Mucosa of rectum (tissue), 2 donors: ENCODE data around the gene TGIF1.

Experiments used
- H3K27ac ChIP-seq, 2 donors: one replicate each; pipeline ENCODE4 v1.7.0; 2013; ENCODE audit warnings: inconsistent platforms in 2 of 2, low read depth in 2 of 2, low read length in 2 of 2
- H3K27me3 ChIP-seq, 2 donors: one replicate each; pipeline ENCODE4 v1.7.0; 2013; ENCODE audit warnings: low read length in 2 of 2; ENCODE audit not compliant: control insufficient read depth in 2 of 2, insufficient read depth in 2 of 2
- H3K36me3 ChIP-seq, 2 donors: one replicate each; pipeline ENCODE4 v1.7.0; 2013; ENCODE audit warnings: low read length in 2 of 2; ENCODE audit not compliant: control insufficient read depth in 2 of 2, insufficient read depth in 2 of 2
- H3K4me1 ChIP-seq, 2 donors: one replicate each; pipeline ENCODE4 v1.7.0; 2013; ENCODE audit warnings: low read length in 2 of 2, mild to moderate bottlenecking in 1 of 2; ENCODE audit not compliant: control insufficient read depth in 2 of 2, insufficient read depth in 2 of 2
- H3K4me3 ChIP-seq, 2 donors: one replicate each; pipeline ENCODE4 v1.7.0; 2013; ENCODE audit warnings: low read length in 2 of 2
- H3K9ac ChIP-seq, 2 donors: one replicate each; pipeline ENCODE4 v1.7.0; 2013; ENCODE audit warnings: low read length in 2 of 2, low read depth in 1 of 2, mild to moderate bottlenecking in 1 of 2
- H3K9me3 ChIP-seq, 2 donors: one replicate each; pipeline ENCODE4 v1.7.0; 2013; ENCODE audit warnings: low read length in 2 of 2; ENCODE audit not compliant: control insufficient read depth in 2 of 2
- donor health status: healthy.
- donor health status: Normal muscosa, but diverticular disease.

The TGIF1 gene

GRCh38 chr18:3448838-3449511 is 997 bp upstream of the TGIF1 start:
- H3K27ac ChIP-seq, result peak overlapping the region; percentile 93 to 99
- H3K9ac ChIP-seq, result peak overlapping the region; percentile 91 to 100
- H3K4me1 ChIP-seq, result peaks cover 9 to 23% of the 10 kb centered on the region in 2 donors
- H3K4me3 ChIP-seq, result peak overlapping the region; percentile 87 to 88
- no peaks in the 10 kb centered on the region for H3K9me3 ChIP-seq
- H3K36me3 ChIP-seq, result no peaks in the 10 kb centered on the region
- H3K27me3 ChIP-seq, result no peaks in the 10 kb centered on the region

GRCh38 chr18:3449512-3450011 is 410 bp upstream of the TGIF1 start:
- Histone ChIP-seq H3K36me3 (no peaks in the 10 kb centered on the region), H3K27me3 (no peaks in the 10 kb centered on the region), H3K4me1 (peaks cover 11 to 23% of the 10 kb centered on the region in 2 donors), H3K27ac (peak overlapping the region; percentile 93 to 99), H3K4me3 (peak overlapping the region; percentile 87 to 88), H3K9me3 (no peaks in the 10 kb centered on the region), H3K9ac (peak overlapping the region; percentile 85 to 100)

- Histone ChIP-seq H3K36me3 (no peaks in the 10 kb centered on the region), H3K4me1 (peaks cover 21 to 35% of the 10 kb centered on the region in 2 donors), H3K27me3 (no peaks in the 10 kb centered on the region), H3K4me3 (peak overlapping the region; percentile 88 to 96), H3K27ac (peak overlapping the region; percentile 93 to 99), H3K9me3 (no peaks in the 10 kb centered on the region), H3K9ac (peak overlapping the region; percentile 100)
These were observed 819 bp downstream of the TGIF1 start for GRCh38 chr18:3450799-3451182.

GRCh38 chr18:3451183-3451988 is 1.4 kb downstream of the TGIF1 start:
- peak overlapping the region; percentile 88 to 96 for H3K4me3 ChIP-seq
- H3K36me3 ChIP-seq, result no peaks in the 10 kb centered on the region
- H3K4me1 ChIP-seq, result peaks cover 26 to 40% of the 10 kb centered on the region in 2 donors
- peak overlapping the region; percentile 93 to 99 for H3K27ac ChIP-seq
- no peaks in the 10 kb centered on the region for H3K27me3 ChIP-seq
- no peaks in the 10 kb centered on the region for H3K9me3 ChIP-seq
- peak overlapping the region; percentile 100 for H3K9ac ChIP-seq

GRCh38 chr18:3451989-3452749 is 2.2 kb downstream of the TGIF1 start:
- H3K27ac ChIP-seq, result peak overlapping the region; percentile 93 to 99
- peak overlapping the region; percentile 88 to 96 for H3K4me3 ChIP-seq
- H3K9me3 ChIP-seq, result no peaks in the 10 kb centered on the region
- peak overlapping the region; percentile 100 for H3K9ac ChIP-seq
- no peaks in the 10 kb centered on the region for H3K27me3 ChIP-seq
- H3K4me1 ChIP-seq, result peaks cover 20 to 33% of the 10 kb centered on the region in 2 donors
- peaks cover 0 to 2% of the 10 kb centered on the region in 2 donors for H3K36me3 ChIP-seq

GRCh38 chr18:3452750-3453539 is 3.0 kb downstream of the TGIF1 start:
- H3K27me3 ChIP-seq, result no peaks in the 10 kb centered on the region

GRCh38 chr18:3453540-3454364 is 3.8 kb downstream of the TGIF1 start:
- peaks cover 8 to 10% of the 10 kb centered on the region in 2 donors for H3K36me3 ChIP-seq
- no peaks in the 10 kb centered on the region for H3K27me3 ChIP-seq
- H3K4me3 ChIP-seq, result peak overlapping the region; percentile 88 to 96
- peak overlapping the region; percentile 93 to 99 for H3K27ac ChIP-seq
- no peaks in the 10 kb centered on the region for H3K9me3 ChIP-seq
- peaks cover 28 to 41% of the 10 kb centered on the region in 2 donors for H3K4me1 ChIP-seq
- H3K9ac ChIP-seq, result peak overlapping the region; percentile 100

More at GRCh38 chr18:3452750-3453539, 3.0 kb downstream of the TGIF1 start:
- Histone ChIP-seq H3K27ac (peak overlapping the region; percentile 93 to 99), H3K4me3 (peak overlapping the region; percentile 88 to 96), H3K4me1 (peaks cover 27 to 36% of the 10 kb centered on the region in 2 donors), H3K36me3 (peaks cover 4 to 10% of the 10 kb centered on the region in 2 donors), H3K9me3 (no peaks in the 10 kb centered on the region), H3K9ac (peak overlapping the region; percentile 100)

- peak overlapping the region; percentile 88 to 96 for H3K4me3 ChIP-seq
- peaks cover 11 to 12% of the 10 kb centered on the region in 2 donors for H3K36me3 ChIP-seq
- peak overlapping the region; percentile 100 for H3K9ac ChIP-seq
- no peaks in the 10 kb centered on the region for H3K27me3 ChIP-seq
- peak overlapping the region; percentile 93 to 99 for H3K27ac ChIP-seq
- peaks cover 32 to 49% of the 10 kb centered on the region in 2 donors for H3K4me1 ChIP-seq
- H3K9me3 ChIP-seq, result no peaks in the 10 kb centered on the region
These were observed 4.6 kb downstream of the TGIF1 start for GRCh38 chr18:3454365-3455089.
